CD4-positive, alpha-beta T cell treated with Interleukin-4 for 4 hours (primary cell): ENCODE measurements around the gene CDC42EP3.

Experiments used
- DNase-seq: peaks from one replicate; pipeline ENCODE4 v3.0.0-alpha.2; 2020

CDC42EP3 gene

GRCh38 chr2:37671009-37671815 lies at the start of gene CDC42EP3:
TSS of gene CDC42EP3 (minus strand) at chr2:37671642. CDS start at chr2:37646587, 25,055 bp downstream.
- DNase-seq: peak; percentile 47

GRCh38 chr2:37721201-37721560 lies 49.7 kb upstream of the CDC42EP3 start:
- no peak for DNase-seq

- DNase-seq: no peak
Measured at GRCh38 chr2:37720533-37721200, 49.2 kb upstream of the CDC42EP3 start.

GRCh38 chr2:37718515-37719161 lies 47.2 kb upstream of the CDC42EP3 start:
- DNase-seq: no peak

- peak; percentile 3 for DNase-seq
Measured at GRCh38 chr2:37713258-37713700, 41.8 kb upstream of the CDC42EP3 start.

GRCh38 chr2:37711831-37712230 lies 40.4 kb upstream of the CDC42EP3 start:
- DNase-seq: no peak

GRCh38 chr2:37711308-37711731 lies 39.9 kb upstream of the CDC42EP3 start:
- peak; percentile 43 for DNase-seq

- DNase-seq: no peak
Measured at GRCh38 chr2:37709111-37709510, 37.7 kb upstream of the CDC42EP3 start.

- DNase-seq: no peak
Measured at GRCh38 chr2:37708146-37708545, 36.7 kb upstream of the CDC42EP3 start.

- DNase-seq: no peak
Measured at GRCh38 chr2:37707393-37707792, 36.0 kb upstream of the CDC42EP3 start.

GRCh38 chr2:37706334-37707183 lies 35.1 kb upstream of the CDC42EP3 start:
- no peak for DNase-seq

GRCh38 chr2:37705191-37705590 lies 33.7 kb upstream of the CDC42EP3 start:
- no peak for DNase-seq

- DNase-seq: no peak
Measured at GRCh38 chr2:37698931-37699481, 27.6 kb upstream of the CDC42EP3 start.

GRCh38 chr2:37695336-37695735 lies 23.9 kb upstream of the CDC42EP3 start:
- DNase-seq: no peak

- no peak for DNase-seq
Measured at GRCh38 chr2:37692711-37693110, 21.3 kb upstream of the CDC42EP3 start.

GRCh38 chr2:37689751-37690150 lies 18.3 kb upstream of the CDC42EP3 start:
- DNase-seq: no peak

GRCh38 chr2:37688771-37689468 lies 17.5 kb upstream of the CDC42EP3 start:
- no peak for DNase-seq

GRCh38 chr2:37686792-37687526 lies 15.5 kb upstream of the CDC42EP3 start:
- no peak for DNase-seq

- no peak for DNase-seq
Measured at GRCh38 chr2:37684809-37685208, 13.4 kb upstream of the CDC42EP3 start.

GRCh38 chr2:37683921-37684780 lies 12.7 kb upstream of the CDC42EP3 start:
- peak; percentile 72 for DNase-seq
